ENCODE measurements around the gene TSPEAR.

The TSPEAR gene

DNA sequence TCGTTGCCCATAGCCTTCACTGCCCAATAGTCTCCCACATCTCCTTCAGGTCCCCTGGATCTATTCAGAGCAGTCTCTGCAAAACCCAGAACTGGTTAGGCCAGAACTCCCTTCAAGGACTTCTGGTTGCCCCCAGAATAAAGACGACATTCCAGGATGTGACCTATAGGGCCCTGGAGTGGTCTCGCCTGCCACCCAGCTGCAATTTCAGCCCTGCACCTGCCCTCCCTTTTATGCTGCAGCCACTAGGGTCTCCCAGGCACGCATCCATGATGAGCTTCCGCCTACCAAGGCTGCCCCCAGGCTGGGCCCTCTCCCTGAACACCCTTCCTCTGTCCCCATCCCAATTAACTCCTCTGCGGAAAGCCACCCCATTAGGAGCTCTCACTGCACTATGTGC is 7.2 kb upstream of the TSPEAR start:
- DNase-seq: no peak

DNA sequence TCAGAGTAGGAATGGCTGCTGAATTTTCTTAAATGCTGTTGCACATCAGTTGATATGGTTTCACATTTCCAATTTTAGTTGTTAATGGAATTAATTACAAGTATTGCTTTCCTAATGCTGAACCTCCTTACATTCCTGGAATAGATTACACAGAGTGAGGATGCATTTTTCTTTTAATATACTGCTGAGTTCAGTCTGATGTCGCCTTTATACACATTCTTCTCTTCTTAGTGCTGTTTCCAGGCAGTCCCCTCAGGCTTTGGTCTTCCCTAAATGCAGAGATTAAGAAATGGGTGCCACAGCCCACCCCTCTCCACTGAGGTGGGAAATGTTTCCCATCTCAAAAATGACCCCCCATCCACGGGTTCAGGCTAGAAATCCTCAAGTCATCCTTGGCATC is 6.7 kb upstream of the TSPEAR start:
- DNase-seq: no peak

DNA sequence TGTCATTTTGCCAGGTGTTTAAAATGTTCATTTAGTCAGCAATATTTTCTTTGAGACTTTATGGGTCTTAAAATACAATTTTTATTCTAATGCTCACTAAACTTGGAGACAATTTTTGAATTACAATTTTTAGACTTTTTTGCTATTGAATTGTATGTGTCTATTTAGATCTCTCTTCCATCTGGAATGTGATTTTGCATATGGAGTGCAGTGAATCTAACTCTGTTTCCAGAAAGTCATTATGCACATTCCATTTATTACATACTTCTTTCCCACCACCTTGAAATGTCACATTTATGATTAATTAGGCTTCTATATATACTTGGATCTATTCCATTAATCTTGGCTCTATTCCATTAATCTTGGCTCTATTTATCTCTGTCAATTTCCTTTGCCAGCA is 5.6 kb upstream of the TSPEAR start:
- no peak for DNase-seq

DNA sequence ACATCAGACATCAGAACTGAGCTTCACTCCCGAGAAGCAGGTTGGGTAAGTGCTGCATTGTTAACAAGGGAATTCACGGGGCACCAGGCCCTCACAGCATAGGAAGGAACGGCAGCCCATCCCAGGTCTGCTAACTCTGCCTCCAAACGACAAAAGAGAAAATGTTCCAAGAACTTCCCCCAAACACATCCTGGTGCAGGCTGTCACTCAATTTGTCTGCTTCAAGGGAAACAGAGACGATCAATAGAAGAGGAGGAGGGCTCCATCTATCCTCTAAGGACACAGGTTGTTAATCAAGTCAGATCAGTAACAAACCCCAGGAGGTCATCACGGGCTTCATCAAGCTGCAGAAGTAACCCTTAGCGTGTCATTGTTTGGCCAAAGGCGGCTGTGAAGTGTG is 3.5 kb upstream of the TSPEAR start:
- DNase-seq: no peak

DNA sequence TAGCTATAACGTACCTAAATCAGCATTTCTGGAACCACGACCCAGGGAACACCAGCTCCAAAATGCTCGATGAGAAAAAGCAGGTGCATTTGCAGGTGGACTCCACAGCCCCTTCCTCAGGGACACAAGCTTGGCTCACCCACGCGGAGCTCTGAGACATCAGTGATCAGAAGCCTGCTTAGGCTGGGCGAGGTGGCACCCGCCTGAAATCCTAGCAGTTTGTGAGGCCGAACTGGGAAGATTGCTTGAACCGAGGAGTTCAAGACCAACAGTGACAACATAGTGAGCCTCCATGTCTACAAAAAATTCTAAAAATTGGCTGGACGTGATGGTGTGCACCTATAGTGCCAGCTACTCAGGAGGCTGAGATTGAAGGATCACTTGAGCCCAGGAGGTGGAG is 2.5 kb upstream of the TSPEAR start:
- DNase-seq: no peak

DNA sequence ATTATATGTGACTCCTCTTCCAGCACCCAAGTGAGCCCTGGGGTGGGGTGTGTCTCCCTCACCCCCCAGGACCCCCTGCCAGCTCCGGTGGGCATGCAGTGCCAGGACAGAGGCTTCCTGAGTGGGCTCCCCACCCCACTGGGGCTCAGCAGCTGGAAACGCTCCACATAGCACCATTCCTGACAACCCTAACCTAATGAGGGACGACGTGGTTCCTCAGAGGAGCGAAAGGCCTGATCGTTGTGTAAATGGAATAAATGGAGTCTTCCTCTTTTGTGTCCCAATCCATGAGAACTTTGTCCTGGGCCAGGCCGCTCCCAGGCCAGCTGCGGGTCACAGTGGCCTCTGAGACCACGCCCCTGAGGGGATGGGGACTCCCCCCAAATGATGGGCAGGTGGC is 1.8 kb upstream of the TSPEAR start:
- DNase-seq: no peak

DNA sequence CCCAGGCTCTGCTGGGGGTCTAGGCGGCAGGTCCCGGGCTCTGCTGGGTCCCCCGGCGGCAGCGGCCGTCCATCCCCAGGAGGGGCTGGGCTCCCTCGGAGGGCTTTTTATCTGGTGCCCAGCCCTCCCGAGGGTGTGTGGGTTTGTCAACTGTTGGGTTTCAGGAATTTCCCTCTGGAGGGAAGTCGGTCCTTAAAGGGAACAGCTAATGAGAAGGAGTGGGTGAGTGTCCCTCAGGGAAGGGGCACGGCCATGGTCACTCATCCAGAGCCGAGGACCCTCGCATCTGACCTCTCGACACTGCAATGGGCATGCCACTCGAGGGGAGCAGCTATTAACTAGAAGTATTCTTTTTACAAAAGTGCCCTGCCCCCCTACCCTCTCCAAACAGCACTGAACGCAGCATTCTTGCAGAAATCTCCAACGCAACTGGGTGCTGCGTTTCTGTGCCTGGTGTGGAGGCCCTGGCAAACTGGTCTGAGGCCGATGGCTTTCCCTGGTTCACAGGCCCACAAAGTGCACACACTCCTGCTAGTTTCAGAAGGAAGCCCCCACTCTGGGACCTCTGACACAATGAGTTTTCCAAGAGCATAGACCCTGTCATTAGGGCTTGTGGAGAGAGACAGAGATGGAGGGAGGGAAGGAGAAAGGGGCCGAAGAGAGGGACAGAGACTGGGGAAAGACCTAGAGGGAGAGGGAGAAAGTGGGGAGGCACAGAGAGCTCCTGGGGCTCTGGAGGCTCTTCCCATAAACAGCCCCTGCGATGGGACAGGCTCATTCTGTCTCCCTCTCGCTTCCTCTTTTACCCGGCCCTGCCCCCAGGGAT is 1.0 kb upstream of the TSPEAR start:
- DNase-seq: no peak

DNA sequence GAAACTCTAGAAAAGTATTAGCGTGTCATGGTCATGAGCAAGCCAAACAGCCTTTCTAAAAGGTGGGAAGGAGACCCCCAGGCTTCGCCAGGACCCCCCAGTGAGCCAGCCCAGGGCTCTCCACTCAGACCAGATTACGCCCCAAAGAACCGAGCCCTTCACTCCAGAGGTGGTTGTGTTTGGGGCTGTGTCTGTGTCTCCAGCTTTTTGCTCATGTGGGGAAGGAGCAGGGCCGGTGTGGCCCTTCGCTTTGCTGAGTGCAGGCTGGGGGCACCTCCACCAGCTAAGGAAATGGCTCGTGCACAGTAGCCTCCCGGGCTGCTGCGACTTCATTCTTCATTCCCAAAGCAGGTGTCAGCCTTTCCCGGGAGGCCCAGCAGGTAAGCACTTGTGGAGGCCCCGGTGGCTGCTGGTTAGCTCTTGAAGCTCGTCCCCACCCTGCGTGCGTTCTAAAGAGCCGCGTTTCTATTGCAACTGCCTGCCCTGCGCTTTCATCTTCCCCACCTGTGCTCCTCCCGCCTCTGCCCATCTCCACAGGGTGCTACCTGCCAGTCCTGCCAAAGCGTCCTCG is 531 bp downstream of the TSPEAR start:
- no peak for DNase-seq

DNA sequence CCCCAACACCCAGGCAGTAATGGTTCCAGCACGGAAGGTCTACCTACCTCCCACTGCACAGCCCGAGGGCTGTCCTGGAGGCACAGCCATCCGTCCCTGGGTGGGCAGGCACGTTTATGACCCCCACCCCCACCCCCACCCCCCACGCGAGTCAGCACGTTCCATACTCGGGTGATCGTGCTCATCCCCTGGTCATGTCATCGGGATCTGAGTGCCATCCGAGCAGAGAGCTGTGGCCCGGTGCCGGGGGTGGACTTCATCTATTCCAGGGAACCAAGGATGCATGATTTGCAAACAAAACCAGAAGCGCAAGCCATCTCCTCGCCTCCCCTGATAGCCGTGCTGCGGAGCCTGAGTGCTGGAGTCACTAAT is 1.1 kb downstream of the TSPEAR start:
- DNase-seq: no peak

DNA sequence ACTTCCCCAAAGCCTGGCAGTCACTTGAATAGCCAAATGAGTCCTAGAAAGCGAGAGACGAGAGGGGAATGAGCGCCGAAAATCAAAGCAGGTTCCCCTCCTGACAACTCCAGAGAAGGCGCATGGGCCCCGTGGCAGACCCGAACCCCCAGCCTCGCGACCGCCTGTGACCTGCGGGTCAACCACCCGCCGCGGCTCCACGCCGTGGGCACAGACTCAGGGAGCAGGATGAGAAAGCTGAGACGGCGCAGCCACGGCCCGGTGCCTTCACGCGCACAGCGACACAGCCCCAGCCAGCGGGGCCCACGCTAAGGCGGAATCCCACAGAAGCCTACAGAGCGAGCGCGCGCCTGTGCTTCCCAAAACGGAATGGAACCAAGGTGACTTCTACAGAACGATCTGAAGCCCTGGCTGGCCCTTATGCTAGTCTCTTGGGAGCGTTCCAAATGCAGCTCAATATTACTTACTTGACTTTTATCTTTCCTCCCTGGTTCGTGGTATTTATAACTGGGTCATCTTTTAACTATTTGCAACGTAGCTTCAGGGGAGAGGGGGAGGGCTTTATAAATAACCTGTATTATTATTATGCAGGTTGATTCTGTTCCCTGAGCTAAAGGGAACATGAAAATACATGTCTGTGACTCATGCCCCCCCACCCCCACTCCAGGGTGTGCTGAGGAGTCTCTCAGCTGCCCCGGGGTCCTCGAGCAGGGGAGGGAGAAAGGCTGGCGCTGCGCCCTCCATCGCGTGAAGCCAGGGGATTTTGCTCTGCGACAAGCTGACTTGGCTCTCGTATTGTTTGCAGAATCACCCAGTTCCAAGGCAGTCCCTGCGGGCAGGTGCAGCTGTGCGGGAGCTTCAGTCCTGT is 1.7 kb downstream of the TSPEAR start:
- no peak for DNase-seq

DNA sequence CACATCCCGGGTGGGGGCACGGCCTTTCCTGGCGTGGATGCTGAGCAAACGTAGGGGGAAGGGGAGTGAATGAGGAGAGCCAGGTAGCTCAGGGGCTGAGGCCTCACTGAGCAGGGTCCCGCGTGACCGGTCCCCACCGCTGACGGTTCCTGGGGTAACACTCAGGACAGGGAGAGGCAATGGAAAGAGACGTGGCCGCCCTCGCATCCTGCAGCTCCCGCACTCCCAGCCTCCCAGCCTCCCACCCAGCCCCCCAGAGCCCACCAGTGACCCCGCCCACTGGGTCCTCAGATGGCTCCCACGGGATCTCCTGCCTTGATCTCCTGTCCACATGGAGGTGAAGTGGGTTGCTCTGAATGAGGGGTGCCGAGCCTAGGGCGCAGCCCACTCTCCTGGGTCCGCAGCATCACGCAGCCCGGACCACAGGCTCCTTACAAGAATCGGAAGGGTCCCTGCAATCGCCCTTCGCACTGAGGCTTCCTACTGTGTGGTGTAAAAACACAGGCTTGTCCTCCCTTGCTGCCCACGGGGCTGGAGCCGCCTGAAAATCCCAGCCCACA is 2.4 kb downstream of the TSPEAR start:
- DNase-seq: no peak

DNA sequence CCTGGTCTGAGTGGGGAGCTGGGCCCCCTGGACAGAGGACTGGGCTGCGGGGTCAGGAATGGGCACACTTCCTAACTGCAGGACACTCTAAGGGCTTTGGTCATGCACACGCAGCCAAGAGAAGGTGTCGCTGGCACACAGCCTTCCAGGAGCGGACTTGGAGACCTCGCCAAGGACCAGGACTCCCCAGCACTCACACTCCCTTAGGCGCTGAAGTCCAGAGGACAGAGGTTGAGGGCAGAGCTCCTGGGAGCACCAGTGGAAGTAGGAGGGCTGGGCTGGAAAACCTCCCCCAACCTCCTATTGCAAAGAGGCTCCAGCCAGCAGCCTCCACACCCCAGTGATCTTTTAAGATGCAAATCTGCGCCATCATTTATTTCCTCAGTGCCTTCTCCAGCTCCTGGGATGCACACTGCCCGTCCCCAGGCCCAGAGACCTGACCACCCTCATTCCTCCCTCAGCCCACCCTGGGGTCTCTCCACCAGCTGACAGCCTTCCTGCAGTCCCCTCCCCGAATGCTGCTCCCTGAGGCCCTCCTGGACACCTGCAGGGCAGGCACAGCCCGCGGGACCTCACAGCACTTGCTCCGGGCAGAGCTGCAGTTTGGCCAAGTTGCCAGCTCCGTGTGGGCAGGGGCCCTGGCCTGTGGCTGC is 3.0 kb downstream of the TSPEAR start:
- DNase-seq: no peak

DNA sequence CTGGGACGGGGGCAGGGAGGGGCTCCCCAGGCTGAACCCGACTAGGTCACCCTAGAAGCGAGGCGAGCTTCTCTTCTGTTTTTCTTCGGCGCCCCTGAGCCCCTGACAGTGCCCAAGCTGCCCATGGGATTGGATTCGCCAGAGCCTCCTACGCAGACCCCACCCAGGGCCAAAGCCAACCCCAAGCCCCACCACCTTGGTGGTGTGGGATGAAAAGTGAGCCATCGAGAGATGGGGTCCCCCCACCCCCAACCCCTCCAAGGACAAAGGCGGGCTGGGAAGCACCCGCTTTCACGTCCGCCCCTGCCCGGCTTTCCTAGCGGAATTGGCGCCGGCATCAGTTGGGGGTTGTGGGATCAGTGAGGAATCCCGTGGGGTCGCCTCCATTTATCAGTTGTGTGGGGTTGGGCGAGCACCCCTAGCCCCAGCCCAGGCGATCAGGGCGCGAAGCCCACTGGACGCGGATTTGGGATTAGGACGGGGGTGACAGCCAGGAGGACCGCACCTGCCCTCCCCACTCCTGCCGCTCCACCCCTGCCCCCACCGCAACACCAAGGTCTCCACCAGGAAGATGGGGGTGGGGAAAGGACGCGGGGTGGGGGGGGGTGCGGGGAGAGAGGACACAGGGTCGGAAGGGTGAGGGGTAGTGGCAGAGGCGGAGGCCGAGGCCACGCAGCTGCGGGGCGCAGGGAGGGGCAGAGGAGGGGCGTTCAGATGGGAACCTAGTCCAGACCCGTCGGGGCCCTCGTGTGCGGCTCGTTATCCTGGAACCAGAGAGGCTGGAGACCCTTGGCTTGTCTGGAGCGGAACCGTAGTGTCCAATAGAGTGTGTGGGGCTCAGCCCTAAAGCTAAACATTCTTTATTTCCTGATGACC is 4.4 kb downstream of the TSPEAR start:
- DNase-seq: no peak

DNA sequence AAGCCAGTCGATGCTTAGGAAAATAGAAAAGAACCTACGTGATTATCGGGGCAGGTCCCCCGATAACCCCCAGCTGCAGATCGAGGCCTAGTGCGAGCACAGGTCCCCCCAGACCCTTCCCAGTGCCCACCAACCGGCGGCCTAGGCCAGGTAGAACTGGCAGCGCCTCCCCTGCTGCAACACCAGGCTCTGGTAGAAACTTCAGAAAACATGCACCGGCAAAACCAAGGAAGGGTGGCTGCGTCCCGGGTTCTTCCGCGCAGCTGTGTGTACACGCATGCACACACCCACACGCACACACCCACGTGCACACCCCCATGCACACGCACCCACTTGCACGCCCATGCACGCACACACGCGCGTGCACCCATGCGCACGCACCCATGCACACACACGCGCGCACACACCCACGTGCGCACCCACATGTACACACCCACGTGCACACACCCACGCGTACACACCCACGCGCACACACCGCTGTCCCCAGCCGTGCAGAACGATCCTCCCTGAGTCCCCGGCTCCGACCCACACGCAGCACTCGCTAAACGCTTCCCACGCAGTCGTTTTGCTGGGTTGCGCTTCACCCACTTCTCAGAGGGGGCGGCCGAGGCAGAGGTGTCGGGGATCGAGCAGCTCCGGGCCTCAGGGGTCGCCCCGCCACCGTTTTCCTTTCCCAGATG is 5.2 kb downstream of the TSPEAR start:
- no peak for DNase-seq

DNA sequence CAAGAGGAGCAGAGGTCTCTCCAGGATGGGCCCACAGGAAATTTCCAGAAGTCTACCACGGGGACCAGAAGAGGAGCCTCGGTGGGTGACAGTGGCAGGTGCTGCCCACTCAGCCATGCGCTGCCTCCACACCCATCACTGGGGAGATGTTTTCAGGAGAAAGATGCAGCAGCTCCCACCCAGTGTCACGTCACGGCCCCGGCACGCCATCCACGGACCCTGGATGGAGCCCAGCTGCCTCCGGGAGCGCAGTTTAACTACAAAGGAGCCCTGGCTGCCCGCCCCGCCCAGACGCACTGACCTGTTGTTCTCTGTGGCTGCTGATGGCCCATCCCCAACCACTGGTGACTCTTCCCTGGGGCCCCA is 6.8 kb downstream of the TSPEAR start:
- DNase-seq: no peak

DNA sequence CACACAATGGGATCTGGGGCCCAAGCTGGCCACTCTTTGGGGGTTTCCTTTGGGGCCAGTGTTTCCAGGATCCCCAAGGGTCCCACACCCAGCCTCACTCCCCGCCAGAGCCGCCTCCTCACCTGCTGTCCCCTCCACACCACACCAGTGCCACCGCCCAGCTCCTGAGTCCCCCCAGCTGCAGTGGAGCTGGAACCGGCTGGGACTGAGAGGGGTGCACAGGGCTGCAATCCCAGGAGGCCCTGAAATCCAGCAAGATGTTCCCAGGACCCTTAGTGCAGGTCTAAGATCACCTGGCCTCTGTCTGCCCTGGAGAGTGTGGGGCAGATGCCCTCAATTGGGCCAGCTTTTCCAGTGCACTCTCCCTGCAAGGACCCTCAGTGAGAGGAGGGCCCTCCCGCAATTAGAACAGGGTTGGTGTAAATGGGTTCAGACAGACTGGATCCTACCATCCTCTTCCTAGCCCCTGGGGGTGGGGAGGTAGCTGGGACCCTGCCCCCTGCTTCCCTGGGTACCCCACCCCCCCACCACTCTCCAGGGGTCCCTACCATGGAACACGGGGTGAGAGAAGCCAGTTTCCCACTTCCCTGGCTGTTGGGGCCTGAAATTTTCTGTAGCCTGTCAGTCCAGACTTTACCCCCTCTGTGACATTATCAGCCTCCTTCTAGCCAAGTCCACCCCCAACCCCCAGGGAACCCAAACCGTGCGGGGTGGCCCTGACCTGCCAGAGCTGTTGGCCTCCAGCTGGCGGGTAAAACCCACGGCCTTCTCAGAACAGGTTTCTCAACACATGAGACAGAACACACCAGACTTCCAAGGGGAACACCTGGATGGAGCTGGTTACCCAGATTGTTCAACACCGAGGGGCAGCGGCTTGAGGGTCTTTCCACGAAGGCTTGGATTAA is 7.4 kb downstream of the TSPEAR start:
- no peak for DNase-seq

DNA sequence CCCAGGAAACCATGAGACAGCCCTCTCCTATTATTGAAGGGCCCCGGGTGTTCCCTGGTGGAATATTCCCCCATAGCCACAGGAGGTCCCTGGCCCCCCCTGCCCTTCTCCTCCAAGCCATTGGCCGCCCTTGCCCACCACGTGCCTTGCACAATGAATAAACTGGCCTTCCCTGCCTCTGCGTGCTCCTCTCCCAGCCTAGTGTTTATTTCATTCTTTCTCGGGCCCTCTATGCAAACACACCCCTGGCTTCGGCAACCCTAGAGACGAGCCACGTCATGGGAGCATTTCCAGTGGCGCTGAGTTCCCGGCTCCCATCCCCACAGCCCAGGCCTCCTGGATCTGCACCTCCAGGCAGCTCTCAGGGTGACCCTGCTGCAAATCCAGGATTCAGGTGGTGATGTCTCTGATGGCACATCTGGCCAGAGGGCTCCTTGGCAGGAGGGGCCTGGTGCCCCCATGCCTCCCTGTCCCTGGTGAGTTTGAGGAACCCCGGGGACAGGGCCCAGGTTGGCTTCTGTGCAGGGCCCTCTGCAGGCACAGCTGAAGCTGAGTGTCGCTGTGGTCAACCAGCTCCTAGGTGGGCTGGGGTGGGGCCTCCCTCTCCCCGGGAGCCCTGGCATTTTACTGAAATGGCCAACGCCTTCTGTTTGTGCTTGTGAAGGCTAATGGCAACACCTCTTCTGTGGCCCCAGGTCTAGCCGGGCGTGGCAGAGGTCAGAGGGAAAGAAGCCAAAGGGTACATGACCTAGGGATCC is 8.2 kb downstream of the TSPEAR start:
- no peak for DNase-seq

DNA sequence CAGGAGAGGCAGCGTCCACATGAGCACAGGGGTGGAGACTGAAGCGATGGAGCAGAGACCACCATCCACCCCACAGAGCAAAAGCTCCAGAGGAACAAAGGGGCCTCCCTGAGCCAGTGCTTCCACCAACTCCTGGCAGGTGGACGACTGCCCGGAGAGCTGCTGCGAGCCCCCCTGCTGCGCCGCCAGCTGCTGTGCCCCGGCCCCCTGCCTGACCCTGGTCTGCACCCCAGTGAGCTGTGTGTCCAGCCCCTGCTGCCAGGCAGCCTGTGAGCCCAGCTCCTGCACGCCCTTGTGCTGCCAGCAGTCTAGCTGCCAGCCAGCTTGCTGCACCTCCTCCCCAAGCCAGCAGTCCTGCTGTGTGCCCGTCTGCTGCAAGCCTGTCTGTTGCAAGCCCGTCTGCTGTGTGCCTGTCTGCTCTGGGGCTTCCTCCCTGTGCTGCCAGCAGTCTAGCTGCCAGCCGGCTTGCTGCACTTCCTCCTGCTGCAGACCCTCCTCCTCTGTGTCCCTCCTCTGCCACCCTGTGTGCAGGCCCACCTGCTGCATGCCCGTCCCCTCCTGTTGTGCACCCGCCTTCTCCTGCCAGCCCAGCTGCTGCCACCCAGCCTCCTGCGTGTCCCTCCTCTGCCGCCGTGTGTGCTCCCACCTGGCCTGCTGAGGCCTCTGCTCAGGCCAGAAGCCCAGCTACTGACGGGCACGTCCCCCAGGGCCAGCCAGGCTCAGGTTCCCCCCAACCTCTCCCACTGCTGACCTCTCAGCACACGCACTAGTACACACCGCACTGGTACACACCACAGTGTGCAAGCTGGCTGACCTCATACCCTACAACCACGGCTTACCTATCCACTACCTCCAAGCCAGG is 9.0 kb downstream of the TSPEAR start:
- DNase-seq: no peak

DNA sequence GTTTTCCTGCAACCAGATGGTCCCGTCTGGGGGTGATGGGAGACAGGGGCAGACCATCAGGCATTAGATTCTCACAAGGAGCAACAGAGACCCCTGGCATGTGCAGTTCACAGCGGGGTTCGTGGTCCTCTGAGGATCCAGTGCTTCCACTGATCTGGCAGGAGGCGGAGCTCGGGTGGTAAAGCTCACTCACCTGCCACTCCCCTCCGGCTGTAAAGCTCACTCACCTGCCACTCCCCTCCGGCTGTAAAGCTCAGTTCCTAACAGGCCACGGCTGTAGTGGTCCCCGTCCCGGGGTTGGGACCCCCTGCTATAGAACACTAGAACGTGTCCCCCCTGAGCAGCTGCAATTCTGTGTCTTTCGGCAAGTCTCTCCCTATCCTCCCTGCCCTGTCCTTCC is 9.8 kb downstream of the TSPEAR start:
- DNase-seq: no peak
